Erythroblast (primary cell): ENCODE data around the gene SIRT5.

Experiments used
- DNase-seq, 2 experiments: peaks; one replicate each; lab custom pipeline; 2025; lab: John Stamatoyannopoulos, UW
- GATA1 ChIP-seq: IDR thresholded peaks from 2 replicates; pipeline ENCODE4 v1.6.1; 2011; ENCODE audit warnings: low read depth, mild to moderate bottlenecking, control low read depth, low read length, moderate library complexity
- POLR2A ChIP-seq: IDR thresholded peaks from 2 replicates; pipeline ENCODE4 v1.6.1; 2011; ENCODE audit warnings: mild to moderate bottlenecking, low read length

Gene SIRT5

DNA sequence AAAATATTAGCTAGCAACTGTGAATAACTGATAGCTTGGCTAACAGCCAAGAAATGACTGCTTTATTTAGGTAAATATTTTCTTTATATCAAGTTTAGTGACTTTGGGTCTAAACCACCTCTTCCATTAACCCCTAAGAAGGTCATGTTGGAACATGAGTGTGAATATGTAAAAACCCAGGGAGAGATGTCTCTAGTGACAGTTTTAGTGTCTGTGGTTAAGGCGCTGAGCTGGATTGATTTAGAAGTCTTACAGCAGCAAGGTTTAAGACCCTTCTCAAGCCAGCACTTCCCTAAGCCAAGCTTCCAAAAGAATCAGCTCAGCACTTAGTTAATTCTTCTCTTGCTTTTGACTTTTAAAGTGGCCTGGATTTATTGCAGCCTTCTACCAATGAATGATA lies 11.4 kb upstream of the SIRT5 start:
- DNase-seq, result no peak
- TF ChIP-seq GATA1, result no peak
- TF ChIP-seq POLR2A, result no peak

DNA sequence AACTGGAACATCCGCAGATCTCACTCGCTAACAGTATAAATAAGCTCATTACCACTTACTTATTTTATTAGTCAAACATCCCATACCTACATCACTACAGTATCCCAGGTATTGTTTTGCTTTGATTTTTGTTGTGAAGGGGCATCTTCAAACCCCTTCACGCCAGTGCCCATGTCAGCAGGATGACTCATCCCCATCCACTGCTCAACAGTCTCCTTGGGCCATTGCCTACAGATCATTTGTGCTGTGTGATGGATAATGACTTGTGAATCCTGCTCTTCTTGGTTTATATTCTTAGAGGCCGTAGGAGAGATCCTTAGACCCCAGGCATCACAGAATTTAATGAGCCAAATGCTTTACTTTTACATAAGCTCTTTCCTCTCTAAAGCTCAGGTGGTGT lies 8.5 kb upstream of the SIRT5 start:
- no peak for DNase-seq
- TF ChIP-seq GATA1 (no peak), POLR2A (no peak)

- no peak for DNase-seq
- TF ChIP-seq GATA1 (no peak), POLR2A (no peak)
Observed at GRCh38 chr6:13566500-13566899, 7.9 kb upstream of the SIRT5 start.

DNA sequence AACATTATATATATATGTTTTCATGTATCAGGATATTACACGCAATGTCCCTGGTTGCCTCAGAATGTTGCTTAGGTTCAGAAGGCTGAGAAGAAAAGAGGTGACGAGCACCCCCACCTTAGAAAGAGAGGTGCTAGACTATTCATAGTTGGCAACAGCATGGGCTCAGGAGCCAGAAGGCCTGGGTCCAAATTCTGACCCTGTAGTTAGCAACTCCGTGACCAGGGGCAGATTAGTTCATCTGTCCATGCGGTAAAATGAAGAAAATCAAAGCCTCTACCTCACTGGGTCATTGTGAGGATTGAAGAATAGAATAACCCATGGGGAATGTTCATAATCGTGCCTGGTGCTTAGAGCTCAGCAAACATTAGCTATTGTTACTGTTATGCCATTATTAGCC lies 5.4 kb upstream of the SIRT5 start:
- TF ChIP-seq POLR2A, result no peak
- no peak for TF ChIP-seq GATA1
- no peak for DNase-seq

DNA sequence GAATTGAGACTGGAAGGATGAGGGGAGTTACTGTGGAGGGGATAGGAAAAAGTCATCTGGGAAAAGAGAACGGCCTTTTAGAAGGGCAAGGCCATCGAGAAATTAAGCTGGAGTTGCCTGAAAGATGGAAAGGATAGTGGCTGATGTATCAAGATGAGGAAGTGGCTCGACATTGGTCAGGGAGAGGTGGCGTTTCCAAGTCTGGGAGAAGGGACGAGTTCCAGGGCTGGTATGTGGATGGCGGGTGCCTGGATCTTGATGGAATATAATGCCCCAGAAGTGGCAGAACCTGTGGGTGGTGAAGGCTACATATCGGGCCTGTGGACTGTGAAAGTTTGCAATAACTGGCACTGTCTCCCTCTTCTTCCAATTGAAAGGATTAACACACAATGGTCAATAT lies 2.2 kb upstream of the SIRT5 start:
- TF ChIP-seq GATA1 (no peak), POLR2A (no peak)
- no peak for DNase-seq

- TF ChIP-seq POLR2A (no peak), GATA1 (no peak)
- DNase-seq, result no peak
Observed at GRCh38 chr6:13572951-13573654, 1.3 kb upstream of the SIRT5 start.

DNA sequence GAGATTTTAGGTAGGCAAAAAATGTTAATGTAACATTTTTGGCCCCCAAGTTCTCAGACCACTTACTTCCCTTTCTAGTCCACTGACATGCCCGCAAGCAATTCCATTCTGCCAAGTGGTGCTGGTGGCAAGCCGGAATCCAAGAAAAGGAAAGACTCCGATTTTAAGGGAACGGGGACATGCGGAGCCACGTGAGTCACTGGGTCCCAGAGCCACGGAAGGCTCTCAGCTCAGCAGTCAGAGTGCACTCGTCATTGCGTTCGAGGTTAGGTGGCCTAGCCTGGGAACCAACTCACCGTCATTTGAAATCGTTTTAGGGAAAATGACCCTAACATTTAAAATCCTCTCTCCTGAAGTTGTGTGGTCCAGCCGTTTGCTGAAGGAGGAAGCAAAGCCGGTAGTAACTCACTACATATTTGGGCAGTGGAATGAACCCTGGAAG lies 711 bp upstream of the SIRT5 start:
- TF ChIP-seq POLR2A (no peak), GATA1 (no peak)
- peak; percentile 59 to 65 for DNase-seq

- no peak for TF ChIP-seq GATA1
- no peak for TF ChIP-seq POLR2A
- DNase-seq, result peak; percentile 93 to 94
Observed at GRCh38 chr6:13574149-13574570, 241 bp upstream of the SIRT5 start.

DNA sequence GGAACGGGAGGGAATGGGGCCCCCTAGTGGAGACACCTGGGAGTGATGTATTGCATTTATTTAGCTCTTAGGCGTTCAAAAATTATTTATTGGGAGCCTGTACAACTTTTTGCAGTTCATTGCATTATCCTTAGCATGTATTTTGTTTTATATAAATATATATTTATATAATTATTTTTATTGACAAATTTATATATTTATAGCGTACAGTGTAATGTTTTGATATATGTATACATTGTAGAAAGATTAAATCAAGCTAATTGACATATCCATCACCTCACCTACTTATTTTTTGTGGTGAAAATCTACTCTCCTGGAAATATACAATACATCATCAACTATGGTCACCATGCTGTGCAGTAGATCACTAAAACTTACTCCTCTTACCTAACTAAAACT lies 975 bp downstream of the SIRT5 start:
- no peak for DNase-seq
- no peak for TF ChIP-seq POLR2A
- no peak for TF ChIP-seq GATA1

- TF ChIP-seq GATA1 (no peak), POLR2A (no peak)
- no peak for DNase-seq
Observed at GRCh38 chr6:13576017-13576416, 1.6 kb downstream of the SIRT5 start.

DNA sequence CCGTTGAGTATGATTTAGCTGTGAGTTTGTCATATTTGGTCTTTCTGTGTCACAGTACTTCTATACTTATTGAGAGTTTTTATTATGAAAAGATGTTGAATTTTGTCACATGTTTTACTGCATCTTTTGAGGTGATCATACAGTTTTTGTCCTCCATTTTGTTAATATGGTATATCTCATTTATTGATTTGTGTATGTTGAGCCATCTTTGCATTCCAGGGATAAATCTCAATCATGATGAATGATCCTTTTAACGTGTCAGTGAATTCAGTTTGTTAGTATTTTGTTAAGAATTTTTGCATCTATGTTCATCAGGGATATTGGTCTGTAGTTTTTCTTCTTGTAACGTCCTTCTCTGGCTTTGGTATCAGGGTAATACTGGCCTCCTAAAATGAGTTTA lies 3.5 kb downstream of the SIRT5 start:
- DNase-seq, result no peak
- TF ChIP-seq GATA1 (no peak), POLR2A (no peak)

DNA sequence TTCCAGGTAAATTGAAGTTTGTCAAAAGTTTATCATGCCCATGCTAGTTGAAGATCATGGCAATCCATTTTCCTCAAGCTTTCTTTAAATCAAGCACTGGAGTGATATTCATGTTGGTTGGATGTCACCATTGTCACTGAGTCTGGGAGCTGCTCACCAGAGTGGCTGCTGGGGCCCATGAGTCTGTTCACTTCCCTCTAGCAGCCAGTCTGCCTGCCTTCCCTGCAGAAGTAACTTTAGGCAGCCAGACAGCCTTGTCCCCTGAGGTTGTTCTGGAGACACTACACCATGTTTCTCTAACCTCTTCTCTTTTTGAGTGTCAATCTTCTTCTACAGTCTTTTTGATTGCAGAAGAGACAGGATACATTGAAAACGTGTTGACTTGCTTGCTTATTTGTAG lies 5.5 kb downstream of the SIRT5 start:
- TF ChIP-seq GATA1 (no peak), POLR2A (no peak)
- DNase-seq, result no peak

- no peak for TF ChIP-seq POLR2A
- no peak for TF ChIP-seq GATA1
- DNase-seq, result no peak
Observed at GRCh38 chr6:13581700-13582229, 7.4 kb downstream of the SIRT5 start.

DNA sequence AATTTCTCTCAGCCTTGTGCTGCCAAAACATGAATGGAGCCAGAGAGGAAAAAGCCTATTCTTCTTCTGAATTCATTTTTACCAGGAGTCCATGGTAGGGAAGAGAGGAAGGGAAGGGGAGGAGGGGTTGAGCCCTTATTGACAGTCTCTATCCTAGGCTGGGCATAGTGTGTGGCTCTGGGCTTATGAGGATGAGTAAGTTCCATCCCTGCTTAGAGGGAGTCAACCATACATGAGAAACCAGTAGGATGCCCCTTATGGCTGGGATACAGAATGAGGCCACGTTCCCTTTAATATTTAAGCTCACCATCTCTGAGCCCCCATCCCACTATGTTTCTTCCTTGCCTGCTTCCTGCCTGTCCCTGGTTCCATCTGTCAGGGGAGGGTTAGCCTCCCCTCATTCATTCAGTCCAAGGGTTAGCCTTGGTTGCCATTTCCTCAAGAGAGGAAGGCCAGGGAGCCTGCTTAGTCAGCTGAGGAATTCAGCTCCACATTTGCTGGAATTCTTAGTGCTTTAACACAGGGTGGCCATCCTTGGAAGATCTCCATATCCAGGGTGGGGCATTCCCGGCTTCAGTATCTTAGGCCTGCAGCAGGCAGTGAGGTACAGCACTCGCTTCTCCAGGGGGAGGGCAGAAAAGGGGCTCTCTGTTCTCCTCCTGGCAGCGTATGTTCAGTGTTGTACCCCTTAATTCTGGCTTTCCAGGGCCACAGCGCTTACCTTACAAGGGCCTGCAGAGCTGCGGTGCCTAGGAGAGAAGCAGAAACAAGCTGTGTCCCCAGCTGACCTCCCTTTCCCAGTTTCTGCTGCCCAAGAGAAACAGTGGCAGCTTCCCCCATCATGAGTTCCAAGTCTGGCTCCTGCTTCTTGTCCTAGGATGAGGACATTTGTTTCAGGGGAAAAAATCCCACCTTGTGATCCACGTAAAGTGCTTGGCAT lies 12.5 kb downstream of the SIRT5 start:
- no peak for DNase-seq
- TF ChIP-seq POLR2A (no peak), GATA1 (no peak)

GRCh38 chr6:13589801-13590200 lies 15.4 kb downstream of the SIRT5 start:
- TF ChIP-seq POLR2A (no peak), GATA1 (no peak)
- no peak for DNase-seq
